HT-29 (cell line): ENCODE measurements around the gene ASIC2. TPM values are rescaled to one million over a fixed set of nuclear protein-coding genes. Genes with fewer than 3 reads are reported as not detected.

Experiments used
- DNase-seq: peaks from one replicate; pipeline ENCODE4 v3.0.0-alpha.2; 2015; ENCODE audit warnings: low spot score
- total RNA-seq: library from RNA; depleted of rRNA; stranded (reverse); fragments of >200 nt; shearing (Covaris generic); gene quantifications from 2 replicates; pipeline ENCODE4 v1.2.3, GENCODE V29; 2014

The ASIC2 gene
- total RNA-seq, 1 experiment from 2014 or later: not detected

DNA sequence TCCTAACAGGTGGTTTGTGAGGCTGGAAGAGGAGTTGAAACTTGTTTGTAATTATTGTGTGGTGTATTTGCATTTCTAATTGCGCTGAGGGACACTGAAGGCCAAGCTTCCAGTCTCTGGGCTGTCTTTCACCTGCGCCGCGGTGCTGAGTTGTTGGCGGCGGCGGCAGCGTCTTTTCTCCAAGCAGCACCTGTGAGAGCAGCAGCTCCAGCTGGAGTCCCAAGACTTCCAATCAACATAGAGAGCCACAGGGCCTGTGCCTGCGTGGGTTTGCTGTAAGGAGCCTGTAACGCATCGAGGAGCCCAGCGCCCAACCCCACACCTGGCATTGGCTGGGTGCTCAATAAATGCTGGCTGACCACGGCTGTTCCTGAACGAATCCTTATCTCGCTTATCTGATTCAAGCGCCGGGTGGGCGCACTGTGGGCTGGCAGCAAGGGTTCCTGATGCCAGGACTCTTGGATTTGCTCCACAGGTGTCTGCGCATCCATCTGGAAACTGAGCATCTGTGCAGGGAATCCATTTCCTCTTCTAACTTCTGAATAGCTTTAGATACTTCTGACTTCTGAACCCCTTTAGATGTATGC, 138.1 kb downstream of the ASIC2 start:
- DNase-seq: no peak

DNA sequence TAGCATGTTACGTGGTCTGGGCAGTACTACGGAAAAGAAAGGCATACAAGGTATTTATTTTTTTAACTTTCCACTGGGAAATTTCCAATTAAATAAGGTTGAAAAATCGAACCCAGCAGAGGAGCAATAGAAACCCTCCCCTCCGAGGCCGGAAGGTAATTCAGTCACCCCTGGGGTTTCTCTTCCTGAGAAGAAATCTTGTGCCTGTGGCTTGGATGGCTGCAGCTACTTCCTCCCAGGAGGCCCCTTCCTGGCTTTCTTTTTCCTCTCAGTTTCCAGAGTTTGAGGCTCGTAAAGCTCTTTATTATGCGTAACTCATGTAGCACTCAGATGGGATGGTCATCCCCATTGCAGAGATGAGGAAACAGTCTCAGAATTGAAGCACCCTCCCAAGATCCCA, 140.3 kb downstream of the ASIC2 start:
- DNase-seq: no peak

DNA sequence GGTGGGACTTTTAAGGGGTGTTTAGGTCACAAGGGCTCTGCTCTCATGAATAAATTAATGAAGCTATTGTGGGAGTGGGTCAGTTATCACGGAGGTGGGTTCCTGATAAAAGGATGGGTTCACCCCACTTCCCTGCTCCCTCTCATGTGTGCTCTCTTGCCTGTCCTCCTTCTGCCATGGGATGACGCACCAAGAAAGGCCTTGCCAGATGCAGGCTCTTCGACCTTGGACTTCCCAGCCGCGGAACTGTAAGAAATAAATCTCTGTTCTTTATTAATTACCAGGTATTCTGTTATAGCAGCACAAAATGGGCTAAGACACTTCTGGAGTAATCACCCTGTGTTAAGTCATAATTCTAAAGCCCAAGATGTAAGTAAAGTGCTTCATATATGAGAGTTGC, 141.5 kb downstream of the ASIC2 start:
- no peak for DNase-seq

DNA sequence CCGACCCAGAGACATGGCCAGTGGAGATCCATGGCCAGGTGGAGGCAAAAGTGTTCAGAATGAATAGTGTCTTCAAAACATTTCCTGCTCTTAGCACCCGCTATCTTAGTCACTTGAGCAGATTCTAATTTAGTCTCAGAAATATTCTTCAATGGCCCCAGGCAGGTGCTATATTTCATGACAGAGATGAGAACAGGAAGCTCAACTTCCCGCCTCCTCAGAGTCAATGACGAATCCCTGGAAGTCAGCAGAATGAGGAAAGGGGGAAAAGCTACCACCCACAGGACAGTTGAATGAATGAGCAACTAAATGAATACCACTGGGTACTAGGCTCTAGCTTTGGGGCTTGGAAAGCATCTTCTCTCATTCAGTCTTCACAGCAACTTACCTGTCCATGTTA, 147.2 kb downstream of the ASIC2 start:
- DNase-seq: no peak

DNA sequence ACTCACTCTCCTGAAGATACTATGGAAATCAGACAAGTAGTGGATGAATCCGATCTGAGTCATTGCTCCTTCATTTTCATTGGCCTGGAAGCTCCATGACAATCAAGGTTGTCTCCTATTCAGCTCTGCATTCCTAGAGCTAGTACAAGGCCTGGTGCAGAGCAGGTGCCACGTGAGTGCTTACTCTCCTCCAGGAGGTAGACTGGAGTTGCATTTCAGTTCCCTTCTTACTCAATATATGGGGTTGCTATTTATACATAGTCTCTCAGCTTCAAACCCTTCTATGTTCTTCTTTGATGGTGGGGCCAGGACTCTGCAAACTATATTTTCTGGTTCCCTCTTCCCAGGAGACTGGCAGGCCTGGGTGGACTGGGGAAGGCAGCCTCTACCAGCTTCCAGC, 148.3 kb downstream of the ASIC2 start:
- DNase-seq: no peak

DNA sequence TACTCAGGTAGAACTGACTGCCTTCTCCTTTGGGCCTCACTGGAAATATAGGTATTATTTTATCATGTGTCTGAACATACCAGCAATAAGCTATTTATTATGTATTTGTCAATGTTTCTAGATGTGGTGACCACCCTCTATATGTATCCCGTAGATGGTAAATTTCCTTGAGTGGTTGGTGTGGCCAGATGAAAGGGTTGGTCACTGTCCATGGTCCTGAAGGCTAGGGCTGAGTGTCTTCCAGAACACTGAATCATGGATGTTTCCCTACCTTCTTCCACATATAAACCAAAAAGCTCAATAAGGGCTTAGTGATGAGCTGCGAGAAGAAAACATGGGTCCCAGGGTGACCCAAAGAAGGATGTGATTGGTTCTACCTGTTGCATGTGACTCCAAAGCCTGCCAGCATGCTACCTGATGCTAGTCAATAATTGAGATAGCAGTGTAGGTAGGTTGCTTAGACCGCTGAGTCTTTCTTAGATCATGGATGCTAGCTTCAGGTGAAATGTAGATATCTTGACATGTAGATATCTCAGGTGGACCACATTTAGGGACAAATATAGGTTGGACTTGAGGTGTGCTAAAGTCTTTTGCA, 150.3 kb downstream of the ASIC2 start:
- peak; percentile 42 for DNase-seq

DNA sequence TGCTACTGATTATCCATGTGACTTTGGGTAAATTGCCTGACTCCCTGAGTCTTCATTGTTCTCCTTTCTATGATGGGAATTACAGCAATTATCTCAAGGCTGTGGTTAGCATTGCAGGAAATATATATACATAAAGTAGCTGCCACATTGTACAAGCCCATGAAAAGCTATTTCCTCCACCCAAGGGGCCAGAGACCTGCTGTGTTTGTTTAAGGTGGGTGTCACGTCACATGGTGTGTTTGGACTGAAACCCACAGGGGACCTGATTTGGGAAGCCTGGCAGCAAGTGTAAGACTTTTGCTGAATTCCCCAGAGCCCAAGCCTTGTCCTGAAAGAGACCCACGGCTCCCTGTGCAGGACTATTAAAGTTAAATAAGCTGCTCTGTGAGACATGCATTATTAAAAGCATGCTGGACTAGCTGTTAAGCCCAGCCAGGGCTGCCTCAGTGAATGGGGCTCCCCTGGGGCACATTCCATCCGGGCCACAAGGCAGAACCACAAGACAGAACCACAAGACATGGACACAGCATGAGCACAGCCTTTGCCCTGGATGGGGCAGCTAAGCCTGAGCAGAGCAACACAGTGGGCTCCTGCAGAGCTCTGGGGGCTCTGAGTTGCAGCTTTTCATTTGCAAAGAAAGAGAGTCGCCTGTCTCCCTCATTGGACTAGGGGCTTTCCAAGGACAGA, 152.5 kb downstream of the ASIC2 start:
- DNase-seq: no peak

DNA sequence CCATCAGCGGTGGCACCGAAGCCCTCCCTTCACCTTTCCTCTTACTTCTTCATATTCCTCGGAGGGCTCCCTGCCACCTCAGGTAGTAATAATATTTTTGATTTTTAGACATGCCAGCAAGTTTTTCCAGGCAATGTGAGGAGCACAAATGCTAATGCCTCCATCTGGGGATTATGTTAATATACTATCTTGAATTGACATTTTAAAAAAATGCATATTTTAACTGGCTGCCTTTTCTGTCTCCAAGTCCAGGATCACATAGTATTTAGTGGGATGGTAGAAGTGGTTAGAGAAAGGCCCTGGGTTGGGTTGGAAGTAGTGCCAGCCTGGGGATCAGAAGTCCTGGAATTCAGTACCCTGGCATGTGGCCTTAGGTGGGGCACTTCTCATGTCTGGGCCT, 154.5 kb downstream of the ASIC2 start:
- no peak for DNase-seq

DNA sequence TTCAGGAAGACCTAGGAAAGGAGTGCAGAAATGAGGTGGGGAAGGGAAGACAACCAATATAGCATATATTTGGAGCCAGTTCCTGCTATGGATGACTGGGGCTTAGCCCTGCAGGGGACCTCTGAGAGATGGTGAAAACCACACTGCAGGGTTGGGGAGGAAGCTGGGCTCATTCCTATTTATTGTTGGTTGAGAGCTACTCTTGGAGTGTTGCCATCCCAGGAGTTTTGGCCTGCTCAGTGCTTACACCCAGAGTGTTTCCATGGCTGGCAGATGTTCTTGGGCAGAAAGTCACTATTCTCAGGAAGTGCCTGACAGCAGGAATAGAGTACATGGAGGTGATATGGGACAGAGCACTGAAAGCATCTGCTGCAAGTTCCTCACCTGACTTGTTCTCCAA, 155.7 kb downstream of the ASIC2 start:
- DNase-seq: no peak

DNA sequence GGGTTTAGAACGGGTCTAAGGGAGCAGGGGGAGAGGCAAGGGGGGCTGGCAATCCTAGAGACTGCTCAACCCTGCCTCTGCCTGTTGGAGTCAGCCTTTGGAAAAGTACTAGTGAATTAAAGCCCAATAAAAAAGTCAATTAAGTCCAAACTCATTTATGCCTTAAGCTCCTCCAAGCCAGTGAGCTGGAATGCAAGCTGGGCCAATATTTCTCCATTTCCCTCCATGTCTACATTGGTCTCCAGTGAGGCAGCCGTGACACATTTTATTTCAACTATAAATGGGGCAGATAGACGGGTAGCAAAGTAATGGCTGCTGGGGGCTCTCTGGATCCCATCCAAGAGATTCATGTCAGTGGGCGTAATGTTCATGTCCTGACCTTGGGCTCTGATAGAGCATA, 157.4 kb downstream of the ASIC2 start:
- DNase-seq: no peak

DNA sequence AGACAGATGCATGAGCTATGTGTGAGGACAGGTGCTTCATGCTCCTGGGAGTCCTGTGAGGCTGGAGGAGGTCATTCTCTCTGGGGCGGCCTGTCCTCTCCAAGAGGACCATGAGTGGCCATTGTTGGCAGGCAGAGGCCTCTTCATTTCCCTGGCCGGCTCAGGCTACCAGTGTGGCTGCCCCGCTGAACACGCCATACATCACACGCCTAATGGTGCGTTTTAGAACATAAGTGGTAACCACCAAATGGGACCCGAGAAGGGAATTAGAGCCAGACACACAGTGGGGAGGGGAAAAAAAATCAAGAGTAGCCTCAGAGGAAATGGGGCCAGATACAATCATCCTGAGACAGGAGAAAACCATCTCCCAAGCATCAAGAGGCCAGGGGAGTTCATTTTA, 161.5 kb downstream of the ASIC2 start:
- no peak for DNase-seq

DNA sequence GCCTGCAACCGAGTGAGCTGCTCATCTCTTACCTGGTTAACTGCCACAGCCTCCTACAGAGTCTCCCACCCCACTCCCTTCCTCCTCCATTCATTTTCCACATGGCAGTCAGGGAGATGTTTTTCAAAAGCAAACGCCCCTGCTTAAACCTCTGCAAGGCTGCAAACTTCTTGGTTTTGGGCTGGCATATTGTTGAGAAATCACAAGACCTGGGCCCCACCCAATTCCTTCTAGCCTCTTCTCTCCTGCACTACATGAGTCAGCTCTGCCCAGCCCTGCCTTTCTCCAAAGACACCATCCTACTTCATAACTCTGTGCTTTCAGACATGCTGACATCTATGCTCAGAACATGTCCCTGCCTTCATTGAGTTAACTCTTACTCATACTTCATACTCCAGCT, 165.4 kb downstream of the ASIC2 start:
- DNase-seq: no peak

DNA sequence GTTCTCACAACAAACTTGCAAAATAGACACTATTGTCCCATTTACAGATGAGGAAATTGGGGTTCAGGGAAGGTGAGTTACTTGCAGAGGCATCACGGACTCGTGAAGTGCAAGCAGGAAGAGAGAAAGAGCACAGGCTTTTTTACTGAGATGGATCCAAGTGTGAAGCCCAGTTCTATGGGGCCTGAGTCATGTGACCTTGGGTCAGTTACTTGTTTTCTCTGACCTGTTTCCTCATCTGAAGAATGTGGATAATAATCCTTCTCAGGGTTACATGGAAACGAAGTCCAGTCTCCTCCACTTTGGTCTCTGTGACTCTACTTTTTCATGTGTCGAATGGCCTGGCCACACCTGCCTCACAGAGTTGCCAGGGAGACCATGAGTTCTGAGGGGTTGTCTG, 167.0 kb downstream of the ASIC2 start:
- DNase-seq: no peak

DNA sequence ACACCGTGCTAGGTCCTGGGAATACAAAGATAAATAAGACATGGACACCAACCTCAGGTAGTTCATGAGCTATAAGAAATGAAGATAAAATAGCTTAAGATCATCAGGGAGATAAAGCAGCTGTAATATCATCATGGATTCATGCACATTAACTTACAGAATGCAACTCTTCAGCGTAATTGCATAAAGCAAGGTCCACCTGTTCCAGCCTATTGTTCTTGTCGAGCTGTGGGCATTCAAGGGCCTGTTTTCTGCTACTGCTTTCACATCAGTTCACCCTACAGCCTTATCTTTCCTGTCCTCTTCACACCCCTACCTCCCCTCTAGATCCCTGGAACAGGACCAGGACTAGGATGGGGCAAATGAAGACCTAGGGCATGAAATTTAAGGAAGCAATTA, 167.5 kb downstream of the ASIC2 start:
- no peak for DNase-seq

DNA sequence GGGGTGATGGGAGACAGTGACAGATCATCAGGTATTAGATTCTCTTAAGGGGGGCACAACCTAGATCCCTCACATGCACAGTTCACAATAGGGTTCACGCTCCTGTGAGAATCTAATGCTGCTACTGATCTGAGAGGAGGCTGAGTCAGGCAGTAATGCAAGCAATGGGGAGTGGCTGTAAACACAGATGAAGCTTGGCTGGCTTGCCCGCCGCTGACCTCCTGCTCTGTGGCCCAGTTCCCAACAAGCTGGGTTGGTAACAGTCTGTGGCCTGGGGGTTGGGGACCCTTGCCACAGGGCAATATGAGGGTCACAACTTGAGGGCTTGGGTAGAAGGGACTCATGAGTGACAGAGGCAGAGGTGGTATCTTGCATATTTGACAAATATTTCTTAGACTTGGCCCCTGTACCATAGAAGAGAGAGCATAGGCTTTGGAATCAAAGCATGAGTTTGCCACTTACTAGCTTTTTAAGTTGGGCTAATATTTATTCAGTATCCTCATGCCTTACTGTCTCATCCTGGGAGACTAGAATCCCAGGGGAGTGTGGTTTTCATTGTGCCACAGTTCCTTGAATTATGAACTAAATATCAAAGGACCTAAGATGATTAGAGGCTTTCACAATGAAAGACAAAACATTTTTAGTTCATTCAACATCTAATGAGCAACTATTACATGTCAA, 168.1 kb downstream of the ASIC2 start:
- DNase-seq: no peak

DNA sequence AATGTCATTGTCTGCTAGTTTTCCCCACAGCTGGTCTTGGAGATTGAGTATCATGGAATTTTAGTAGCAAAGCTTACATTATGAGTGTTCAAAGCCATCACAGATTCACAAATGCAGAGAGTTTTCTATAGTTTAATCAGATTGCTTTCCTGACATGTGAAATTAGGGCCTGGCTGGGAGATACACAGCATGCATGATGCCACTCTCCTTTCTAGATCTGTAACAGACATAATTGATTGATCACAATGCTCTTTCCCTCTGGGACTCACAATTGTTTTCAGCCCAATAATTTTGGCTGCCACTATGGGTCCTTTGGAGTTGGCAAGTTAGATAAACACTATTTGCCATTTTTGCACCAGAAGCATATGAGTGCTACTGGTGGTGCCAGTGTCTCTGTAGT, 168.9 kb downstream of the ASIC2 start:
- no peak for DNase-seq

DNA sequence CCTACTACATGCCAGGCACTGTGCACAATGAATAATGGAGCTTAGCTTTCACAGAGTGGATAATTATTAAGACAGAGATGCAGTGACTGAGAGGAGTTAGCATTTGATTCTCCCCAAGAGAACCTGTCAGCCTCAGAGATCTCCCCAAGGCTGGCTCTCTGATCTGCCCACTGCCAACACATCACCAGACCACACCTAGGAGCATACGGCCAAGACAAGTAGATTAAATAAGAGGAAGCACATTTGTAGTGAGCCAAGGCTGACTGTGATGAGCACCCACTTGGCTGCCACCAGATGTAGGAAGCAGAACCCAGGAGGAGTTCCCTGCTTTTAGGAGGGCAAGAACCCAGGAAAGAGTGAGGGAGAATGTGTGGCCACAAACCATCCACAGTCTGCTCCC, 171.3 kb downstream of the ASIC2 start:
- DNase-seq: no peak

DNA sequence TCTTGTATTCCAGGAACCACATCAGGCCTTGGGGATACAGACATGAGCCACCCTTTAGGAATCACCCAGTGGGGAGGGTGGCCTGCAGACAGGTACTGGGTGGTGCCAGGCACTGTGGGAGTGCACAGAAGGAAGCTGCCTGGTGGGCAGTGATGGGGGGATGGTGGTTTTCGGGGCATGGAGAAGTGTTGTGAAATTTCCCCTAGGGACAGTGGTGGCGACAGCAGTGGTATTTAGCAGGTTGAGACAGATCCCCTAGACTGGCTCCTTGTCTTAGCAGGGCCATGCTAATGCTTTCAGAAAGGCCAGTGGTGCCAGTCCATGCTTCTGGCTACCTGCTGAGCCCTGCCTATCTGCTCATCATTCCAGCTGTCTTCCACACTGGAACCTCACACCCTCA, 171.8 kb downstream of the ASIC2 start:
- DNase-seq: no peak

DNA sequence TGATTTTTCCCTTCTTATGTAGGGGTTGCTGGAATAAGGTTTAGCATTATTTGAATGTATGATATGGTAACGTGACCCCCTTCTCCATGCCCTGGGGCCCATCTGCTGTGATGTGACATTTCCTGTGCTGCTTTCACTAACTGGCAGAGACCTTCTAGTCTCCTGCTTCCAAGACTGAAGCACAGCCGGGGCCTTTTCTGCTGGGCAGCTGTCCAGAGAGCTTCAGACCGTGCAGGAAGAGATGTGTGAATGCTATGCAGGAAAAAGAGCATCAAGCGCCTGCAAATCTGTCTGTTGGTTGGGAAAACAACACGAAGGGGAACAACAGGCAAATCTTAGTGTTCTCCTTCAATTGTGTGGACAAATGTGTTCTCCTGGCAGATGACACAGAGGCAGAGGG, 173.0 kb downstream of the ASIC2 start:
- DNase-seq: no peak

DNA sequence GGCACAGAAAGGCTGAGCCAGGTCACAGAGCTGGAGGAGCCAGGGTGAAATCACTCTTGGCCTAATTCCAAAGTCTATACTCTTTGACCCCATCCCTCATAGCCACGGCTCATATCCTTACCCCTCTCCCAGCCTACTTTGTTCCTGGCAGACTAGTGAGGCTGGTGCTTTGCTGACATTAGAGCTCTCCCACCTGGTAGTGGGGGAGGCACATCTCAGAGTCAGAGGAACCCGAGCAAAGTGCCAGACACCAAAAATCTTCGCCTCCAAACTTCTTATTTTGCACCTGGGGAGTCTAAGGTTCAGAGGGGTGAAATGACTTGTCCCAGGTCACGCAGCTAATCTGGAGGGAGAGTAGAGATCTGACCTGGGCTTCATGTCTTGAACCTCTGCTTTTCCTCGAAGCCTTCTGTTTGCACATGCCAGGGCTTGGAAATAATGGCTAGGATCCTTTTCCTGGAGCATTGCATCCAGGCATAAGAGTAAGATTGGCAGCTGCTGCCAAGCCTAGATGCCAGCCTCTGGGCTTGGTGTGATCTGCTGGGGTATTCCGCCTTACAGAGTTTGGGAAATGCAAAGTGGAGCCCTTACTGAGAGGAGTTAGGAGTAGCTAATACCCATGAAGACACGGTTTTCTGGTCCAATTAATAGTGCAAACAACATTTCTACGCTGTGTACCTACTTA, 174.6 kb downstream of the ASIC2 start:
- no peak for DNase-seq

DNA sequence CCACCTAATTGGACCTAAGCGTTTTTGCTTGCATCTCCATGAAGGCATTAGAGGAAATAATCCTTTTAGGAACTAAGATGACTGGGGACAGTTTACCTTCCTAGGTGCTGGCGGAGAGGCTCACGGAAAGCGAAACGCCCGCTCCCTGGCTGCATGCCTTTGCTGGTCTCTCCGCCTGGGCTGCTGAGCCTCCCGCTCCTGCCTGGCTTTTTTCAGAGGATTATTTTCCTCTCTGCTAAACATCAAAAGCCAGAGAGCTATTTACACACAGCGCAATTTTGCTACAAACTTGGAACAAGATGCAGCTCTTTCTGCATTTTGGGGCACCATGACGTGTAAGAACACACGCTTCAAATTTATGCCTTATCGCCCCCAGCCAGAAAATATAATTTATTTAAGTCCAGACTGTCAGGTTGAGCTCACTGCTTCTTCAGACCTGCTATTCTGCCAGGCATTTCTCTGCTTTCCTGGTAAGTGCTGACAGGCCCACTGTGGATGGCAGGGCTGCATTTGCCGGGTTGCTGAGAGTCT, 177.0 kb downstream of the ASIC2 start:
- no peak for DNase-seq

DNA sequence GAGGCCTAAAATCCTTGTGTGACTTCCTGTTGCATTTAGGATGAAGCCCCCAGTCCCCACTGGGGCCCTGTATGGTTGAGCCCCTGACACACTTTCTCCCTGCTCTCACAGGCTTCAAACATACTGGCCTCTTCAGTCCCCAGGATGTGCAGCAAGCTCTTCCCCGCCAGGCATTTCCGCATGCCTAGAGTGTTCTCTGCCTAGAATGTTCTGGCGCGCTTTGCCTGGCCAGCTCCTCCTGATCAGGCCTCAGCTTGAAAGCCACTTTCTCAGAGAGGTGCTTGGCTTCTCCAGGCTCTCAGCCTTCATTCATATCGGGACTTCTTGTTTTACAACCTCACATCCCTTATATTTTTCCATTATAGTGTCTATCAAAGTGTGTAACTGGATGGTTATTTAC, 177.7 kb downstream of the ASIC2 start:
- no peak for DNase-seq
